HCT116 (cell line): Measurements from ENCODE around the gene JAM3. TPM values are rescaled to one million over a fixed set of nuclear protein-coding genes. Genes with fewer than 3 reads are reported as not detected.

Experiments used
- ATAC-seq: fragments of 200-7000 bp; cut with Tn5 transposase; 2 replicates; pipeline ENCODE4 v1.9.1; 2020; ENCODE audit warnings: mild to moderate bottlenecking, moderate library complexity
- BruUV-seq: library from RNA; stranded (reverse); fragments of 400-500 nt; replicated peaks from 2 replicates; lab custom pipeline; 2021; lab: Mats Ljungman, UMichigan
- CTCF ChIA-PET: fragments of 300-600 bp; sonication (Branson Sonifier 250); formaldehyde crosslinking; loops from one replicate; lab custom pipeline; 2021; ENCODE audit warnings: antibody characterized with exemption; lab: Charles Lee
- POLR2A ChIA-PET: fragments of 300-600, 350-600 bp; sonication (Branson Sonifier 250); formaldehyde crosslinking; loops from one replicate; lab custom pipeline; 2021; ENCODE audit warnings: antibody characterized with exemption; lab: Charles Lee
- RAD21 ChIA-PET, 2 experiments: fragments of 300-600 bp; sonication (Branson Sonifier 250); formaldehyde crosslinking; loops; one replicate each; lab custom pipeline; 2023; ENCODE audit warnings: low total read pairs in 2 of 2; ENCODE audit not compliant: uncharacterized antibody in 2 of 2, unreplicated experiment in 2 of 2, low non-redundant PET in 1 of 2; lab: Charles Lee
- DNase-seq: peaks from one replicate; pipeline ENCODE4 v3.0.0-alpha.2; 2010; ENCODE audit warnings: low read depth, low spot score
- H2AFZ ChIP-seq: fragments of 200-600 bp; shearing (Covaris generic), sonication (generic); 2 replicates; pipeline ENCODE4 v1.6.1; 2017; ENCODE audit warnings: low read depth, mixed run types, mixed read lengths, antibody characterized with exemption, low read length; ENCODE audit not compliant: poor library complexity, severe bottlenecking
- H3K27ac ChIP-seq: 2 replicates; pipeline ENCODE4 v1.5.1; 2012; ENCODE audit warnings: low read depth, low read length
- H3K27me3 ChIP-seq: fragments of 200-600 bp; sonication (generic); 2 replicates; pipeline ENCODE4 v1.6.1; 2016; ENCODE audit warnings: mixed run types, low read length, mixed read lengths; ENCODE audit not compliant: insufficient read depth
- H3K36me3 ChIP-seq, 2 experiments: fragments of 200-500 bp in 1 of 2; fragments of 200-600 bp in 1 of 2; sonication (Bioruptor generic) in 1 of 2; sonication (generic) in 1 of 2; 2 replicates each; pipeline versions ENCODE4 v1.5.1 to v1.6.1; 2014 to 2016; ENCODE audit warnings: low read length in 2 of 2, inconsistent platforms in 1 of 2, mixed read lengths in 1 of 2, mixed run types in 1 of 2; ENCODE audit not compliant: insufficient read depth in 2 of 2, control insufficient read depth in 1 of 2
- H3K4me1 ChIP-seq, 2 experiments: fragments of 200-600 bp in 1 of 2; sonication (generic) in 1 of 2; 2 replicates each; pipeline versions ENCODE4 v1.5.1 to v1.6.1; 2012 to 2017; ENCODE audit warnings: low read length in 2 of 2, inconsistent platforms in 1 of 2, mild to moderate bottlenecking in 1 of 2, mixed read lengths in 1 of 2, mixed run types in 1 of 2, moderate library complexity in 1 of 2; ENCODE audit not compliant: insufficient read depth in 2 of 2, control insufficient read depth in 1 of 2
- H3K4me2 ChIP-seq: fragments of 200-600 bp; sonication (generic); 2 replicates; pipeline ENCODE4 v1.6.1; 2017; ENCODE audit warnings: mixed run types, low read length, mixed read lengths
- H3K4me3 ChIP-seq, 2 experiments: fragments of 200-600 bp in 1 of 2; sonication (generic) in 1 of 2; replicated peaks in 1 of 2; 2 replicates each; pipeline ENCODE4 v1.5.1; 2011 to 2016; ENCODE audit warnings: low read length in 2 of 2, control low read depth in 1 of 2, low read depth in 1 of 2, mild to moderate bottlenecking in 1 of 2, mixed read lengths in 1 of 2, mixed run types in 1 of 2
- H3K79me2 ChIP-seq: fragments of 200-600 bp; sonication (generic); 2 replicates; pipeline ENCODE4 v1.6.1; 2017; ENCODE audit warnings: mild to moderate bottlenecking, mixed run types, low read length, moderate library complexity, mixed read lengths; ENCODE audit not compliant: insufficient read depth
- H3K9ac ChIP-seq: fragments of 200-600 bp; sonication (generic); 2 replicates; pipeline ENCODE4 v1.6.1; 2016; ENCODE audit warnings: low read length, mixed read lengths
- H3K9me2 ChIP-seq: fragments of 200-600 bp; sonication (generic), shearing (Covaris generic); 2 replicates; pipeline ENCODE4 v1.6.1; 2017; ENCODE audit warnings: mixed run types, mild to moderate bottlenecking, moderate library complexity; ENCODE audit not compliant: insufficient read depth
- H3K9me3 ChIP-seq, 2 experiments: fragments of 200-500 bp in 1 of 2; fragments of 200-600 bp in 1 of 2; sonication (Bioruptor generic) in 1 of 2; sonication (generic) in 1 of 2; 2 replicates each; pipeline ENCODE4 v1.6.1; 2014 to 2017; ENCODE audit warnings: low read length in 2 of 2, mixed read lengths in 2 of 2, inconsistent platforms in 1 of 2, low read depth in 1 of 2, mild to moderate bottlenecking in 1 of 2, mixed run types in 1 of 2, moderate library complexity in 1 of 2; ENCODE audit not compliant: control insufficient read depth in 1 of 2, insufficient read depth in 1 of 2
- H4K20me1 ChIP-seq: fragments of 200-600 bp; sonication (generic), shearing (Covaris generic); 2 replicates; pipeline ENCODE4 v1.6.1; 2017; ENCODE audit warnings: mixed run types, mild to moderate bottlenecking, moderate library complexity; ENCODE audit not compliant: insufficient read depth
- CBX3 ChIP-seq: IDR thresholded peaks from 2 replicates; pipeline ENCODE4 v1.6.1; 2012; ENCODE audit warnings: low read depth
- CEBPB ChIP-seq: IDR thresholded peaks from 2 replicates; pipeline ENCODE4 v1.6.1; 2012; ENCODE audit warnings: low read depth
- EGR1 ChIP-seq: IDR thresholded peaks from 2 replicates; pipeline ENCODE4 v1.6.1; 2012; ENCODE audit warnings: low read depth
- ELF1 ChIP-seq: IDR thresholded peaks from 2 replicates; pipeline ENCODE4 v1.6.1; 2012; ENCODE audit warnings: low read depth, borderline replicate concordance
- EZH2 ChIP-seq: fragments of 200-600 bp; sonication (generic); IDR thresholded peaks from 2 replicates; pipeline ENCODE4 v1.6.1; 2017; ENCODE audit warnings: antibody characterized with exemption, mixed run types
- FOSL1 ChIP-seq: IDR thresholded peaks from 2 replicates; pipeline ENCODE4 v1.6.1; 2012; ENCODE audit warnings: low read depth
- JUND ChIP-seq: IDR thresholded peaks from 2 replicates; pipeline ENCODE4 v1.6.1; 2012
- POLR2A ChIP-seq: IDR thresholded peaks from 2 replicates; pipeline ENCODE4 v1.7.0; 2011; ENCODE audit warnings: borderline replicate concordance; ENCODE audit not compliant: insufficient read depth, insufficient read length; ENCODE audit errors: extremely low read depth
- RAD21 ChIP-seq: IDR thresholded peaks from 2 replicates; pipeline ENCODE4 v1.6.1; 2012; ENCODE audit warnings: low read depth, mild to moderate bottlenecking
- REST ChIP-seq: IDR thresholded peaks from 2 replicates; pipeline ENCODE4 v1.6.1; 2012; ENCODE audit warnings: low read depth
- SIN3A ChIP-seq: IDR thresholded peaks from 2 replicates; pipeline ENCODE4 v1.6.1; 2012; ENCODE audit warnings: low read depth
- SP1 ChIP-seq: IDR thresholded peaks from 2 replicates; pipeline ENCODE4 v1.6.1; 2012; ENCODE audit warnings: low read depth
- SRF ChIP-seq: IDR thresholded peaks from 2 replicates; pipeline ENCODE4 v1.6.1; 2012; ENCODE audit warnings: low read depth
- TCF7L2 ChIP-seq: IDR thresholded peaks from 2 replicates; pipeline ENCODE4 v1.7.0; 2011; ENCODE audit warnings: borderline replicate concordance, inconsistent platforms; ENCODE audit not compliant: insufficient read depth, insufficient read length; ENCODE audit errors: extremely low read depth
- YY1 ChIP-seq: IDR thresholded peaks from 2 replicates; pipeline ENCODE4 v1.6.1; 2011; ENCODE audit warnings: low read length, low read depth, moderate library complexity, mild to moderate bottlenecking; ENCODE audit not compliant: insufficient replicate concordance; ENCODE audit errors: extremely low read depth
- ZFX ChIP-seq: fragments of 450-650 bp; IDR thresholded peaks from 2 replicates; pipeline ENCODE4 v1.6.1; 2017
- ZNF274 ChIP-seq: fragments of 200-500 bp; sonication (Bioruptor generic); IDR thresholded peaks from 2 replicates; pipeline ENCODE4 v1.6.1; 2014; ENCODE audit warnings: mild to moderate bottlenecking, low read depth, low read length, inconsistent platforms
- intact Hi-C: fragments of 100-400 bp; cut with micrococcal nuclease; formaldehyde crosslinking; loops from 2 replicates; pipeline ENCODE4 v1.10.0; 2022
- total RNA-seq: library from RNA; stranded (reverse); gene quantifications from one replicate; pipeline ENCODE4 v1.2.1, GENCODE V29; 2021; ENCODE audit not compliant: unreplicated experiment
- TF ChIP-seq, protein P1 (sequence below): IDR thresholded peaks from 2 replicates; pipeline ENCODE4 v1.6.1; 2012
- TF ChIP-seq, protein P2 (sequence below), 3 experiments: fragments of 200-600 bp in 1 of 3; sonication (generic) in 1 of 3; IDR thresholded peaks in 2 of 3; conservative IDR thresholded peaks in 1 of 3; 2 replicates each; pipeline ENCODE4 v1.5.1; 2012 to 2017; ENCODE audit warnings: low read depth in 2 of 3, low read length in 2 of 3, antibody characterized with exemption in 1 of 3, borderline replicate concordance in 1 of 3, control low read depth in 1 of 3, mild to moderate bottlenecking in 1 of 3, mixed read lengths in 1 of 3, mixed run types in 1 of 3, moderate library complexity in 1 of 3; ENCODE audit not compliant: insufficient read depth in 1 of 3
- TF ChIP-seq, protein P3 (sequence below): IDR thresholded peaks from 2 replicates; pipeline ENCODE4 v1.6.1; 2011; ENCODE audit warnings: mild to moderate bottlenecking, low read length, moderate library complexity; ENCODE audit not compliant: insufficient replicate concordance; ENCODE audit errors: extremely low read depth

JAM3 gene
- total RNA-seq, 1 experiment from 2014 or later, result 0.25 TPM

GRCh38 chr11:134074346-134074745 lies 5.5 kb downstream of the JAM3 start:
- Histone ChIP-seq H3K4me2 (no peak overlapping the region), H3K9me3 (no peaks in the 10 kb centered on the region), H3K27me3 (peaks cover 51% of the 10 kb centered on the region), H2AFZ (no peak overlapping the region), H3K4me1 (no peaks in the 10 kb centered on the region), H4K20me1 (no peaks in the 10 kb centered on the region), H3K4me3 (no peak overlapping the region), H3K36me3 (no peaks in the 10 kb centered on the region), H3K9ac (no peak overlapping the region), H3K9me2 (no peaks in the 10 kb centered on the region), H3K79me2 (no peaks in the 10 kb centered on the region), H3K27ac (no peak overlapping the region)
- TF ChIP-seq YY1, result no peak
- TF ChIP-seq REST, result no peak
- no peak for TF ChIP-seq SIN3A
- TF ChIP-seq, protein P1, sequence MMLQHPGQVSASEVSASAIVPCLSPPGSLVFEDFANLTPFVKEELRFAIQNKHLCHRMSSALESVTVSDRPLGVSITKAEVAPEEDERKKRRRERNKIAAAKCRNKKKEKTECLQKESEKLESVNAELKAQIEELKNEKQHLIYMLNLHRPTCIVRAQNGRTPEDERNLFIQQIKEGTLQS, result no peak
- TF ChIP-seq JUND, result no peak
- no peak for TF ChIP-seq SRF
- no peak for TF ChIP-seq CEBPB
- no peak for TF ChIP-seq CBX3
- no peak for TF ChIP-seq RAD21
- no peak for TF ChIP-seq EZH2
- no peak for TF ChIP-seq ZFX
- no peak for TF ChIP-seq FOSL1
- no peak for TF ChIP-seq SP1
- TF ChIP-seq, protein P2, sequence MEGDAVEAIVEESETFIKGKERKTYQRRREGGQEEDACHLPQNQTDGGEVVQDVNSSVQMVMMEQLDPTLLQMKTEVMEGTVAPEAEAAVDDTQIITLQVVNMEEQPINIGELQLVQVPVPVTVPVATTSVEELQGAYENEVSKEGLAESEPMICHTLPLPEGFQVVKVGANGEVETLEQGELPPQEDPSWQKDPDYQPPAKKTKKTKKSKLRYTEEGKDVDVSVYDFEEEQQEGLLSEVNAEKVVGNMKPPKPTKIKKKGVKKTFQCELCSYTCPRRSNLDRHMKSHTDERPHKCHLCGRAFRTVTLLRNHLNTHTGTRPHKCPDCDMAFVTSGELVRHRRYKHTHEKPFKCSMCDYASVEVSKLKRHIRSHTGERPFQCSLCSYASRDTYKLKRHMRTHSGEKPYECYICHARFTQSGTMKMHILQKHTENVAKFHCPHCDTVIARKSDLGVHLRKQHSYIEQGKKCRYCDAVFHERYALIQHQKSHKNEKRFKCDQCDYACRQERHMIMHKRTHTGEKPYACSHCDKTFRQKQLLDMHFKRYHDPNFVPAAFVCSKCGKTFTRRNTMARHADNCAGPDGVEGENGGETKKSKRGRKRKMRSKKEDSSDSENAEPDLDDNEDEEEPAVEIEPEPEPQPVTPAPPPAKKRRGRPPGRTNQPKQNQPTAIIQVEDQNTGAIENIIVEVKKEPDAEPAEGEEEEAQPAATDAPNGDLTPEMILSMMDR (IDR thresholded peaks at IDR 0.05 in 2 of 3, conservative IDR thresholded peaks at IDR 0.05 in 1 of 3; ENCODE audit: borderline replicate concordance in 1 of 3, insufficient read depth in 1 of 3, low read depth in 2 of 3, low read length in 2 of 3), result no peak
- no peak for TF ChIP-seq POLR2A
- no peak for TF ChIP-seq ELF1
- TF ChIP-seq ZNF274, result no peak
- no peak for TF ChIP-seq EGR1
- no peak for TF ChIP-seq TCF7L2
- TF ChIP-seq, protein P3, sequence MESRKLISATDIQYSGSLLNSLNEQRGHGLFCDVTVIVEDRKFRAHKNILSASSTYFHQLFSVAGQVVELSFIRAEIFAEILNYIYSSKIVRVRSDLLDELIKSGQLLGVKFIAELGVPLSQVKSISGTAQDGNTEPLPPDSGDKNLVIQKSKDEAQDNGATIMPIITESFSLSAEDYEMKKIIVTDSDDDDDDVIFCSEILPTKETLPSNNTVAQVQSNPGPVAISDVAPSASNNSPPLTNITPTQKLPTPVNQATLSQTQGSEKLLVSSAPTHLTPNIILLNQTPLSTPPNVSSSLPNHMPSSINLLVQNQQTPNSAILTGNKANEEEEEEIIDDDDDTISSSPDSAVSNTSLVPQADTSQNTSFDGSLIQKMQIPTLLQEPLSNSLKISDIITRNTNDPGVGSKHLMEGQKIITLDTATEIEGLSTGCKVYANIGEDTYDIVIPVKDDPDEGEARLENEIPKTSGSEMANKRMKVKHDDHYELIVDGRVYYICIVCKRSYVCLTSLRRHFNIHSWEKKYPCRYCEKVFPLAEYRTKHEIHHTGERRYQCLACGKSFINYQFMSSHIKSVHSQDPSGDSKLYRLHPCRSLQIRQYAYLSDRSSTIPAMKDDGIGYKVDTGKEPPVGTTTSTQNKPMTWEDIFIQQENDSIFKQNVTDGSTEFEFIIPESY, result no peak
- CTCF ChIA-PET, result no interaction called here
- DNase-seq (no peak), ATAC-seq (no peak)
- intact Hi-C loops, result no loop called here
- POLR2A ChIA-PET, result no interaction called here
- RAD21 ChIA-PET, result no interaction called here
- BruUV-seq, result no TSS peak
